Parathyroid adenoma (tissue), 2 donors: ENCODE measurements around the gene IKZF2.

Source experiments
- H2AFZ ChIP-seq: fragments of 300-600 bp; sonication (generic); one replicate; pipeline ENCODE4 v1.7.0; 2017; ENCODE audit warnings: antibody characterized with exemption, mild to moderate bottlenecking
- H3K27ac ChIP-seq: fragments of 300-600 bp; sonication (generic); one replicate; pipeline ENCODE4 v1.7.0; 2017
- H3K27me3 ChIP-seq: fragments of 300-600 bp; sonication (generic); one replicate; pipeline ENCODE4 v1.7.0; 2017; ENCODE audit warnings: low read length; ENCODE audit not compliant: control insufficient read depth, insufficient read depth
- H3K36me3 ChIP-seq: fragments of 300-600 bp; sonication (generic); one replicate; pipeline ENCODE4 v1.7.0; 2017; ENCODE audit warnings: low read length; ENCODE audit not compliant: control insufficient read depth, insufficient read depth
- H3K4me1 ChIP-seq: fragments of 300-600 bp; sonication (generic); one replicate; pipeline ENCODE4 v1.7.0; 2017; ENCODE audit warnings: control low read depth
- H3K4me2 ChIP-seq: fragments of 300-600 bp; sonication (generic); one replicate; pipeline ENCODE4 v1.7.0; 2017; ENCODE audit warnings: low read length
- H3K4me3 ChIP-seq: fragments of 300-600 bp; sonication (generic); one replicate; pipeline ENCODE4 v1.7.0; 2017; ENCODE audit warnings: low read depth, low read length
- H3K79me2 ChIP-seq: fragments of 300-600 bp; sonication (generic); one replicate; pipeline ENCODE4 v1.7.0; 2017; ENCODE audit warnings: control low read depth
- H3K9ac ChIP-seq: fragments of 300-600 bp; sonication (generic); one replicate; pipeline ENCODE4 v1.7.0; 2017; ENCODE audit warnings: mild to moderate bottlenecking
- H3K9me3 ChIP-seq: fragments of 300-600 bp; sonication (generic); one replicate; pipeline ENCODE4 v1.7.0; 2017; ENCODE audit warnings: low read length; ENCODE audit not compliant: control insufficient read depth
- CTCF ChIP-seq: fragments of 300-600 bp; sonication (generic); IDR thresholded peaks from one replicate; pipeline ENCODE4 v1.7.0; 2017; ENCODE audit warnings: antibody characterized with exemption, mild to moderate bottlenecking
- donor health status: primary hyperparathyroidism.

IKZF2 gene

GRCh38 chr2:213019368-213019767 lies 132.0 kb downstream of the IKZF2 start:
- Histone ChIP-seq H3K9me3 (no peaks in the 10 kb centered on the region), H2AFZ (no peak overlapping the region), H3K79me2 (no peaks in the 10 kb centered on the region), H3K4me1 (no peaks in the 10 kb centered on the region), H3K27me3 (no peaks in the 10 kb centered on the region), H3K4me3 (no peak overlapping the region), H3K36me3 (no peaks in the 10 kb centered on the region), H3K27ac (no peak overlapping the region), H3K4me2 (no peak overlapping the region), H3K9ac (no peak overlapping the region)
- TF ChIP-seq CTCF, result no peak

GRCh38 chr2:213018340-213018901 lies 133.0 kb downstream of the IKZF2 start:
- no peaks in the 10 kb centered on the region for H3K4me1 ChIP-seq
- H2AFZ ChIP-seq, result no peak overlapping the region
- no peak overlapping the region for H3K27ac ChIP-seq
- no peak overlapping the region for H3K4me3 ChIP-seq
- TF ChIP-seq CTCF, result no peak
- no peak overlapping the region for H3K9ac ChIP-seq
- no peaks in the 10 kb centered on the region for H3K36me3 ChIP-seq
- H3K27me3 ChIP-seq, result no peaks in the 10 kb centered on the region
- no peaks in the 10 kb centered on the region for H3K79me2 ChIP-seq
- no peaks in the 10 kb centered on the region for H3K9me3 ChIP-seq
- H3K4me2 ChIP-seq, result no peak overlapping the region

- Histone ChIP-seq H3K9me3 (no peaks in the 10 kb centered on the region), H3K9ac (no peak overlapping the region), H3K4me1 (no peaks in the 10 kb centered on the region), H2AFZ (no peak overlapping the region), H3K4me3 (no peak overlapping the region), H3K27me3 (no peaks in the 10 kb centered on the region), H3K4me2 (no peak overlapping the region), H3K27ac (no peak overlapping the region), H3K36me3 (no peaks in the 10 kb centered on the region), H3K79me2 (no peaks in the 10 kb centered on the region)
- TF ChIP-seq CTCF, result no peak
Observed at GRCh38 chr2:213017404-213017803, 134.0 kb downstream of the IKZF2 start.

- Histone ChIP-seq H3K9ac (no peak overlapping the region), H3K4me2 (no peak overlapping the region), H3K4me3 (no peak overlapping the region), H3K4me1 (no peaks in the 10 kb centered on the region), H2AFZ (no peak overlapping the region), H3K27ac (no peak overlapping the region), H3K27me3 (no peaks in the 10 kb centered on the region), H3K36me3 (no peaks in the 10 kb centered on the region), H3K79me2 (no peaks in the 10 kb centered on the region), H3K9me3 (no peaks in the 10 kb centered on the region)
- no peak for TF ChIP-seq CTCF
Observed at GRCh38 chr2:213016984-213017351, 134.4 kb downstream of the IKZF2 start.

GRCh38 chr2:213016166-213016983 lies 135.0 kb downstream of the IKZF2 start:
- Histone ChIP-seq H3K36me3 (no peaks in the 10 kb centered on the region), H3K4me2 (no peak overlapping the region), H3K27ac (no peak overlapping the region), H2AFZ (no peak overlapping the region), H3K79me2 (no peaks in the 10 kb centered on the region), H3K9ac (no peak overlapping the region), H3K4me3 (no peak overlapping the region), H3K9me3 (no peaks in the 10 kb centered on the region), H3K27me3 (no peaks in the 10 kb centered on the region), H3K4me1 (no peaks in the 10 kb centered on the region)
- TF ChIP-seq CTCF, result no peak
